Upper lobe of left lung (tissue), 4 donors: ENCODE measurements around the gene UGT1A10.

Experiments used
- CTCF ChIP-seq, 6 experiments: fragments of 450-650 bp in 4 of 6; fragments of 200-600 bp in 2 of 6; sonication (generic) in 2 of 6; IDR thresholded peaks; one replicate each; pipeline ENCODE4 v1.5.1; 2016 to 2019; ENCODE audit warnings: antibody characterized with exemption in 6 of 6
- EP300 ChIP-seq, 4 donors: sonication (generic); formaldehyde crosslinking; IDR thresholded peaks; one replicate each; pipeline ENCODE4 v1.5.1; 2017; ENCODE audit warnings: antibody characterized with exemption in 4 of 4, control low read depth in 2 of 4
- POLR2A ChIP-seq, 4 donors: fragments of 450-650 bp; IDR thresholded peaks; one replicate each; pipeline ENCODE4 v1.5.1; 2016 to 2017; ENCODE audit warnings: antibody characterized with exemption in 4 of 4, mild to moderate bottlenecking in 2 of 4
- POLR2AphosphoS5 ChIP-seq, 2 donors: sonication (generic); formaldehyde crosslinking; IDR thresholded peaks; one replicate each; pipeline ENCODE4 v1.5.1; 2017; ENCODE audit warnings: antibody characterized with exemption in 2 of 2

- TF ChIP-seq POLR2AphosphoS5 (IDR thresholded peaks at IDR 0.05) (no peak), CTCF (IDR thresholded peaks at IDR 0.05) (no peak), POLR2A (IDR thresholded peaks at IDR 0.05) (no peak), EP300 (IDR thresholded peaks at IDR 0.05) (no peak)
Measured at GRCh38 chr2:233819884-233820773, 183.9 kb downstream of the UGT1A10 start.
